WTC11 (cell line): ENCODE results near the gene SAPCD2. TPM values are rescaled to one million over a fixed set of nuclear protein-coding genes. Genes with fewer than 3 reads are reported as not detected.

Experiments
- ATAC-seq: fragments of 200-7000 bp; cut with Tn5 transposase; 2 replicates; pipeline ENCODE4 v1.10.0; 2021; ENCODE audit warnings: mild to moderate bottlenecking, moderate library complexity
- CTCF ChIA-PET: fragments of 300-600 bp; sonication (Branson Sonifier 250); formaldehyde crosslinking; loops from one replicate; lab custom pipeline; 2021; ENCODE audit warnings: antibody characterized with exemption; lab: Charles Lee
- POLR2A ChIA-PET: fragments of 350-600 bp; sonication (Branson Sonifier 250); formaldehyde crosslinking; loops from one replicate; lab custom pipeline; 2021; ENCODE audit warnings: antibody characterized with exemption; lab: Charles Lee
- DNase-seq: peaks from one replicate; pipeline ENCODE4 v3.0.0; 2021; ENCODE audit warnings: low spot score
- H3K27ac Mint-ChIP-seq: 2 replicates; pipeline ENCODE4 v1.8.0; 2021; ENCODE audit warnings: mixed read lengths
- H3K27me3 Mint-ChIP-seq: 2 replicates; pipeline ENCODE4 v1.8.0; 2021; ENCODE audit warnings: low read depth, mild to moderate bottlenecking, moderate library complexity, mixed read lengths
- H3K36me3 Mint-ChIP-seq: 2 replicates; pipeline ENCODE4 v1.8.0; 2021; ENCODE audit warnings: mixed read lengths
- H3K4me1 Mint-ChIP-seq: 2 replicates; pipeline ENCODE4 v1.8.0; 2022; ENCODE audit warnings: mixed read lengths
- H3K4me3 Mint-ChIP-seq: 2 replicates; pipeline ENCODE4 v1.8.0; 2021; ENCODE audit warnings: mild to moderate bottlenecking, moderate library complexity, mixed read lengths
- H3K9me3 Mint-ChIP-seq: 2 replicates; pipeline ENCODE4 v1.8.0; 2021; ENCODE audit warnings: mixed read lengths
- ESRRA ChIP-seq: sonication (generic); formaldehyde crosslinking; IDR thresholded peaks from 2 replicates; pipeline ENCODE4 v1.8.1; 2022; ENCODE audit warnings: mild to moderate bottlenecking, missing genetic modification reagents, borderline replicate concordance
- FOXJ3 ChIP-seq: sonication (generic); formaldehyde crosslinking; IDR thresholded peaks from 2 replicates; pipeline ENCODE4 v1.9.0; 2021; ENCODE audit warnings: missing genetic modification reagents, mild to moderate bottlenecking, borderline replicate concordance
- GRHL2 ChIP-seq: fragments of 250-450 bp; sonication (Bioruptor Pico); IDR thresholded peaks from 2 replicates; pipeline ENCODE4 v1.8.0; 2022; ENCODE audit warnings: mild to moderate bottlenecking, moderate library complexity; ENCODE audit not compliant: insufficient replicate concordance, severe bottlenecking
- JAZF1 ChIP-seq: fragments of 250-450 bp; sonication (Bioruptor Pico); IDR thresholded peaks from 2 replicates; pipeline ENCODE4 v1.9.0; 2021; ENCODE audit warnings: moderate library complexity, mild to moderate bottlenecking, inconsistent platforms
- NFE2L1 ChIP-seq: sonication (generic); formaldehyde crosslinking; IDR thresholded peaks from 2 replicates; pipeline ENCODE4 v1.8.1; 2023; ENCODE audit warnings: missing genetic modification reagents
- NFYB ChIP-seq: sonication (generic); formaldehyde crosslinking; conservative IDR thresholded peaks from 2 replicates; pipeline ENCODE4 v1.8.0; 2022; ENCODE audit warnings: low read depth, missing genetic modification reagents
- RORB ChIP-seq: fragments of 250-450 bp; sonication (Bioruptor Pico); IDR thresholded peaks from 2 replicates; pipeline ENCODE4 v1.9.0; 2021; ENCODE audit warnings: mild to moderate bottlenecking
- SMAD3 ChIP-seq: sonication (generic); formaldehyde crosslinking; IDR thresholded peaks from 2 replicates; pipeline ENCODE4 v1.8.0; 2022; ENCODE audit warnings: missing genetic modification reagents, mild to moderate bottlenecking, borderline replicate concordance
- TCF7 ChIP-seq: sonication (generic); formaldehyde crosslinking; IDR thresholded peaks from 2 replicates; pipeline ENCODE4 v1.8.0; 2022; ENCODE audit warnings: mild to moderate bottlenecking, low read depth, missing genetic modification reagents, moderate library complexity
- ZBTB21 ChIP-seq: sonication (generic); formaldehyde crosslinking; IDR thresholded peaks from 2 replicates; pipeline ENCODE4 v1.8.1; 2023; ENCODE audit warnings: mild to moderate bottlenecking, missing genetic modification reagents, borderline replicate concordance
- ZNF263 ChIP-seq: sonication (generic); formaldehyde crosslinking; IDR thresholded peaks from 2 replicates; pipeline ENCODE4 v1.8.1; 2022; ENCODE audit warnings: low read depth, mild to moderate bottlenecking, moderate library complexity, missing genetic modification reagents
- ZNF416 ChIP-seq: fragments of 250-450 bp; sonication (Bioruptor Pico); IDR thresholded peaks from 2 replicates; pipeline ENCODE4 v1.9.0; 2021; ENCODE audit warnings: mild to moderate bottlenecking, inconsistent platforms
- ZNF423 ChIP-seq: fragments of 250-450 bp; sonication (Bioruptor Pico); IDR thresholded peaks from 2 replicates; pipeline ENCODE4 v2.1.2; 2022; ENCODE audit warnings: mild to moderate bottlenecking, moderate library complexity
- total RNA-seq: library from RNA; stranded (reverse); gene quantifications from 3 replicates; pipeline ENCODE4 v1.2.3, GENCODE V29; 2021
- TF ChIP-seq, protein P1 (sequence below): sonication (generic); formaldehyde crosslinking; IDR thresholded peaks from 2 replicates; pipeline ENCODE4 v1.8.1; 2022; ENCODE audit warnings: low read depth, missing genetic modification reagents, borderline replicate concordance
- TF ChIP-seq, protein P2 (sequence below): sonication (generic); formaldehyde crosslinking; IDR thresholded peaks from 2 replicates; pipeline ENCODE4 v1.8.0; 2023; ENCODE audit warnings: missing genetic modification reagents
- TF ChIP-seq, protein P3 (sequence below): fragments of 250-450 bp; sonication (Bioruptor Pico); IDR thresholded peaks from 2 replicates; pipeline ENCODE4 v1.9.0; 2021; ENCODE audit warnings: mild to moderate bottlenecking, borderline replicate concordance
- TF ChIP-seq, protein P4 (sequence below): sonication (generic); formaldehyde crosslinking; IDR thresholded peaks from 2 replicates; pipeline ENCODE4 v1.8.0; 2023; ENCODE audit warnings: missing genetic modification reagents, mild to moderate bottlenecking, borderline replicate concordance
- TF ChIP-seq, protein P5 (sequence below): sonication (generic); formaldehyde crosslinking; IDR thresholded peaks from 2 replicates; pipeline ENCODE4 v1.8.1; 2022; ENCODE audit warnings: mild to moderate bottlenecking, moderate library complexity, missing genetic modification reagents

SAPCD2 gene
- total RNA-seq, 1 experiment from 2014 or later: 67.0 TPM

DNA sequence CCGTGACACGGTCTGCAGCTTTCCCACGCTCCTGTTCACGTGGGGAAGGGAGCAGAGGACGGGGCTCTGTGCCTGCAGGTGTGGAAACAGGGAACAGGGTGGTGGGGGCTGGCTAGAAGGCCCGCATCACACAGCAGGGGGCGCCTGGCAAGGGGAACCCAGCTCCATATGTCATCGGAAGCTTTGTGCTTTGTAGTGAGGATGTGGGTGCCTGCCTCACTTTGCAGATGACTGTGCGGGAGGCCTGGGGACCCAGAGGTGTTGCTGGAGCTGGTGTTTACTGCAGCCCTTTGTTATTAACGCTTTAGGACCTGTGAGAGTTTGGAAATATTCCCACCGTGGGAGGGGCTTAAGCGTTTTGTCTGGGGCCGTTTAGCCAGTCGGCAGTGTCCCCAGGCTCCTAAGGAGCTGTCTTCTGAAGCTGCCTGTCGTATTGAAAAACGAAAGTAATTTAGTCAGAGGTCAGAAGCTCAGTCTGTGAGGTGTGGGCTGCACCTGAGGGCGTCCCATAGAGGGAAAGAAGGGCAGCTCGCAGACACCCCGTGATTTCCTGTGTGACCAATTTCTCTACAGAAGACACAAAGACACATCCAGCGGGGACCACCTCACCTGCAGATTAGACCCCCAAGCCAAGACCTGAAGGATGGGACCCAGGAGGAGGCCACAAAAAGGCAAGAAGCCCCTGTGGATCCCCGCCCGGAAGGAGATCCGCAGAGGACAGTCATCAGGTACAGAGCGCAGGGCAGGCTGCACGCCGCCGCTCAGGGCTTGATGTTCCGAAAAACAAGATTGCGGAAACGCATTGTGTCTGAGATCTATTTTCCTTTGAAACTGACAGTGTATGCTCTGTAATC is 25.5 kb upstream of the SAPCD2 start (continued):
- TF ChIP-seq, protein P1, sequence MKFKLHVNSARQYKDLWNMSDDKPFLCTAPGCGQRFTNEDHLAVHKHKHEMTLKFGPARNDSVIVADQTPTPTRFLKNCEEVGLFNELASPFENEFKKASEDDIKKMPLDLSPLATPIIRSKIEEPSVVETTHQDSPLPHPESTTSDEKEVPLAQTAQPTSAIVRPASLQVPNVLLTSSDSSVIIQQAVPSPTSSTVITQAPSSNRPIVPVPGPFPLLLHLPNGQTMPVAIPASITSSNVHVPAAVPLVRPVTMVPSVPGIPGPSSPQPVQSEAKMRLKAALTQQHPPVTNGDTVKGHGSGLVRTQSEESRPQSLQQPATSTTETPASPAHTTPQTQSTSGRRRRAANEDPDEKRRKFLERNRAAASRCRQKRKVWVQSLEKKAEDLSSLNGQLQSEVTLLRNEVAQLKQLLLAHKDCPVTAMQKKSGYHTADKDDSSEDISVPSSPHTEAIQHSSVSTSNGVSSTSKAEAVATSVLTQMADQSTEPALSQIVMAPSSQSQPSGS: no peak
- TF ChIP-seq ESRRA (CRISPR knock-in tag) (no peak), RORB (CRISPR knock-in tag) (no peak)

DNA sequence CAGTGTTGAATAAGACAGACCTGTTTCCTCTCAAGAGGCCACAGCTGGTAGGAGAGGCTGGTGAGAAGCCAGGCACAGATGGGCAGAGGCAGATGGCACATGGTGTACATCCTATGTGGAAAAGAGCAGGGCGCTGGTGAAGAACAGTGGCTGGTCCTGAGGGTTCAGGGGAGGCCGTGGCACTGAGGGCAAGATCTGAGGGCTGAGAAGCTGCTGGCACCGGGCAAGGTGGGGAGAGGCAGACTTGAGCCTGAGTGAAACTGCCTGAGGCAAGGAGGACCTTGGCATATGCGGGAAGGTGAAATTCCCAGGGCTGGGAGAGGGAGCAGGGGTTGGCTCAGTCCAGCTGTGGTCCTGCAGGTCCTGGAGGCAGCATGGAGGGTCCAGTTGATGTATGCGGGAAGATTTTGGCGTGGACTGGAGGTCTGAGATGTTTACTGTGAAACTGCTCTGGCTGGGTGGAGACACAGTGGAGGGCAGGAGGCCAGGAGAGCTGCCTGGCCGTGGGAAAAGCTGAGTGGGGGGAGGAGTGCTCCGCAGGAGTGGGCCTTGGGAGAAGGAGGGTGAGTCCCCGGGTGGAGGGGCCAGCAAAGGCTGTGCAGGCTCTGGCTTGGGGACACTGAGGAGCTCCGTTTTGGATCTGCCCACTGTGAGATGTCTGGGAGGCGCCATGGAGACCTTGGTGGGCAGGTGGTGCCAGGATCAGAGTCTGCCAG is 19.0 kb upstream of the SAPCD2 start:
- no peak for ATAC-seq
- POLR2A ChIA-PET: no interaction called here
- TF ChIP-seq JAZF1 (CRISPR knock-in tag) (no peak), ZNF423 (CRISPR knock-in tag) (no peak), FOXJ3 (CRISPR knock-in tag) (no peak), TCF7 (CRISPR knock-in tag) (no peak), ZNF263 (no peak), SMAD3 (no peak), RORB (CRISPR knock-in tag) (no peak), ZNF416 (CRISPR knock-in tag) (no peak), NFYB (CRISPR knock-in tag) (no peak), NFE2L1 (CRISPR knock-in tag) (no peak), GRHL2 (CRISPR knock-in tag) (no peak), ZBTB21 (CRISPR knock-in tag) (no peak)
- TF ChIP-seq, protein P2, sequence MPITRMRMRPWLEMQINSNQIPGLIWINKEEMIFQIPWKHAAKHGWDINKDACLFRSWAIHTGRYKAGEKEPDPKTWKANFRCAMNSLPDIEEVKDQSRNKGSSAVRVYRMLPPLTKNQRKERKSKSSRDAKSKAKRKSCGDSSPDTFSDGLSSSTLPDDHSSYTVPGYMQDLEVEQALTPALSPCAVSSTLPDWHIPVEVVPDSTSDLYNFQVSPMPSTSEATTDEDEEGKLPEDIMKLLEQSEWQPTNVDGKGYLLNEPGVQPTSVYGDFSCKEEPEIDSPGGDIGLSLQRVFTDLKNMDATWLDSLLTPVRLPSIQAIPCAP (CRISPR knock-in tag): no peak
- TF ChIP-seq, protein P3, sequence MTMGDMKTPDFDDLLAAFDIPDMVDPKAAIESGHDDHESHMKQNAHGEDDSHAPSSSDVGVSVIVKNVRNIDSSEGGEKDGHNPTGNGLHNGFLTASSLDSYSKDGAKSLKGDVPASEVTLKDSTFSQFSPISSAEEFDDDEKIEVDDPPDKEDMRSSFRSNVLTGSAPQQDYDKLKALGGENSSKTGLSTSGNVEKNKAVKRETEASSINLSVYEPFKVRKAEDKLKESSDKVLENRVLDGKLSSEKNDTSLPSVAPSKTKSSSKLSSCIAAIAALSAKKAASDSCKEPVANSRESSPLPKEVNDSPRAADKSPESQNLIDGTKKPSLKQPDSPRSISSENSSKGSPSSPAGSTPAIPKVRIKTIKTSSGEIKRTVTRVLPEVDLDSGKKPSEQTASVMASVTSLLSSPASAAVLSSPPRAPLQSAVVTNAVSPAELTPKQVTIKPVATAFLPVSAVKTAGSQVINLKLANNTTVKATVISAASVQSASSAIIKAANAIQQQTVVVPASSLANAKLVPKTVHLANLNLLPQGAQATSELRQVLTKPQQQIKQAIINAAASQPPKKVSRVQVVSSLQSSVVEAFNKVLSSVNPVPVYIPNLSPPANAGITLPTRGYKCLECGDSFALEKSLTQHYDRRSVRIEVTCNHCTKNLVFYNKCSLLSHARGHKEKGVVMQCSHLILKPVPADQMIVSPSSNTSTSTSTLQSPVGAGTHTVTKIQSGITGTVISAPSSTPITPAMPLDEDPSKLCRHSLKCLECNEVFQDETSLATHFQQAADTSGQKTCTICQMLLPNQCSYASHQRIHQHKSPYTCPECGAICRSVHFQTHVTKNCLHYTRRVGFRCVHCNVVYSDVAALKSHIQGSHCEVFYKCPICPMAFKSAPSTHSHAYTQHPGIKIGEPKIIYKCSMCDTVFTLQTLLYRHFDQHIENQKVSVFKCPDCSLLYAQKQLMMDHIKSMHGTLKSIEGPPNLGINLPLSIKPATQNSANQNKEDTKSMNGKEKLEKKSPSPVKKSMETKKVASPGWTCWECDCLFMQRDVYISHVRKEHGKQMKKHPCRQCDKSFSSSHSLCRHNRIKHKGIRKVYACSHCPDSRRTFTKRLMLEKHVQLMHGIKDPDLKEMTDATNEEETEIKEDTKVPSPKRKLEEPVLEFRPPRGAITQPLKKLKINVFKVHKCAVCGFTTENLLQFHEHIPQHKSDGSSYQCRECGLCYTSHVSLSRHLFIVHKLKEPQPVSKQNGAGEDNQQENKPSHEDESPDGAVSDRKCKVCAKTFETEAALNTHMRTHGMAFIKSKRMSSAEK (CRISPR knock-in tag): no peak
- TF ChIP-seq, protein P4, sequence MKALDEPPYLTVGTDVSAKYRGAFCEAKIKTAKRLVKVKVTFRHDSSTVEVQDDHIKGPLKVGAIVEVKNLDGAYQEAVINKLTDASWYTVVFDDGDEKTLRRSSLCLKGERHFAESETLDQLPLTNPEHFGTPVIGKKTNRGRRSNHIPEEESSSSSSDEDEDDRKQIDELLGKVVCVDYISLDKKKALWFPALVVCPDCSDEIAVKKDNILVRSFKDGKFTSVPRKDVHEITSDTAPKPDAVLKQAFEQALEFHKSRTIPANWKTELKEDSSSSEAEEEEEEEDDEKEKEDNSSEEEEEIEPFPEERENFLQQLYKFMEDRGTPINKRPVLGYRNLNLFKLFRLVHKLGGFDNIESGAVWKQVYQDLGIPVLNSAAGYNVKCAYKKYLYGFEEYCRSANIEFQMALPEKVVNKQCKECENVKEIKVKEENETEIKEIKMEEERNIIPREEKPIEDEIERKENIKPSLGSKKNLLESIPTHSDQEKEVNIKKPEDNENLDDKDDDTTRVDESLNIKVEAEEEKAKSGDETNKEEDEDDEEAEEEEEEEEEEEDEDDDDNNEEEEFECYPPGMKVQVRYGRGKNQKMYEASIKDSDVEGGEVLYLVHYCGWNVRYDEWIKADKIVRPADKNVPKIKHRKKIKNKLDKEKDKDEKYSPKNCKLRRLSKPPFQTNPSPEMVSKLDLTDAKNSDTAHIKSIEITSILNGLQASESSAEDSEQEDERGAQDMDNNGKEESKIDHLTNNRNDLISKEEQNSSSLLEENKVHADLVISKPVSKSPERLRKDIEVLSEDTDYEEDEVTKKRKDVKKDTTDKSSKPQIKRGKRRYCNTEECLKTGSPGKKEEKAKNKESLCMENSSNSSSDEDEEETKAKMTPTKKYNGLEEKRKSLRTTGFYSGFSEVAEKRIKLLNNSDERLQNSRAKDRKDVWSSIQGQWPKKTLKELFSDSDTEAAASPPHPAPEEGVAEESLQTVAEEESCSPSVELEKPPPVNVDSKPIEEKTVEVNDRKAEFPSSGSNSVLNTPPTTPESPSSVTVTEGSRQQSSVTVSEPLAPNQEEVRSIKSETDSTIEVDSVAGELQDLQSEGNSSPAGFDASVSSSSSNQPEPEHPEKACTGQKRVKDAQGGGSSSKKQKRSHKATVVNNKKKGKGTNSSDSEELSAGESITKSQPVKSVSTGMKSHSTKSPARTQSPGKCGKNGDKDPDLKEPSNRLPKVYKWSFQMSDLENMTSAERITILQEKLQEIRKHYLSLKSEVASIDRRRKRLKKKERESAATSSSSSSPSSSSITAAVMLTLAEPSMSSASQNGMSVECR (CRISPR knock-in tag): no peak
- TF ChIP-seq, protein P5, sequence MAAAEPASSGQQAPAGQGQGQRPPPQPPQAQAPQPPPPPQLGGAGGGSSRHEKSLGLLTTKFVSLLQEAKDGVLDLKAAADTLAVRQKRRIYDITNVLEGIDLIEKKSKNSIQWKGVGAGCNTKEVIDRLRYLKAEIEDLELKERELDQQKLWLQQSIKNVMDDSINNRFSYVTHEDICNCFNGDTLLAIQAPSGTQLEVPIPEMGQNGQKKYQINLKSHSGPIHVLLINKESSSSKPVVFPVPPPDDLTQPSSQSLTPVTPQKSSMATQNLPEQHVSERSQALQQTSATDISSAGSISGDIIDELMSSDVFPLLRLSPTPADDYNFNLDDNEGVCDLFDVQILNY (CRISPR knock-in tag): no peak
- TF ChIP-seq, all 79 proteins: peak for 0
- CTCF ChIA-PET: interaction anchor here (0.9 to 8.7 kb wide), 4 partner anchors 22 to 147 kb away, joined by 3 to 177 read pairs (median 4); partner anchors contain the start of gene SAPCD2
- peaks cover 17% of the 10 kb centered on the region for H3K36me3 Mint-ChIP-seq
- DNase-seq: no peak
- no peaks in the 10 kb centered on the region for H3K9me3 Mint-ChIP-seq
- H3K4me1 Mint-ChIP-seq: peaks cover 16% of the 10 kb centered on the region
- no peak overlapping the region for H3K4me3 Mint-ChIP-seq
- H3K27ac Mint-ChIP-seq: peak overlapping the region; percentile 22; the same call in 1 of the 2 replicates
- peaks cover 6% of the 10 kb centered on the region for H3K27me3 Mint-ChIP-seq
